ENCODE measurements around the gene FUT4.
"Not testable (repeated sequence)": the region's sequence is repeated elsewhere in the genome, so short reads cannot be mapped to it uniquely, and the experiment has no call there.

The FUT4 gene

DNA sequence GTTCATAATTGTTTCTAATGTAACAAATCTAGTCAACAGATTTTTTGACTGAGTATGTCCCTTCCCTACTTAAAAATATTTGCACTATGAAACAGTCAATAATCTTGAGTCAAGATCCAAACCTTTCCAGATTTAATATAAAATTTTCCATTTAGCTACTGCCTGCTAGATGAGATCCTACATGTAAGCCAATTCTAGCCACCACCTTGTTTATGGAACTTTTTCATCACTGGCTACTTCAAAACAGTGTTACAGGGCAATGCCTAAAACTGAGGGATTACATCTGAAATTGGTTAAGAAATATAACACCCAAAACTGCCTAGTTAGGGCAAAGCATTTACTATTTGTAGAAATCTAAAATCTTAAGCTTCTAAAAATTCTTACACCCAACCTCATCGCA is 10.5 kb upstream of the FUT4 start:
- no peak for DNase-seq (ENCODE audit: low spot score)

DNA sequence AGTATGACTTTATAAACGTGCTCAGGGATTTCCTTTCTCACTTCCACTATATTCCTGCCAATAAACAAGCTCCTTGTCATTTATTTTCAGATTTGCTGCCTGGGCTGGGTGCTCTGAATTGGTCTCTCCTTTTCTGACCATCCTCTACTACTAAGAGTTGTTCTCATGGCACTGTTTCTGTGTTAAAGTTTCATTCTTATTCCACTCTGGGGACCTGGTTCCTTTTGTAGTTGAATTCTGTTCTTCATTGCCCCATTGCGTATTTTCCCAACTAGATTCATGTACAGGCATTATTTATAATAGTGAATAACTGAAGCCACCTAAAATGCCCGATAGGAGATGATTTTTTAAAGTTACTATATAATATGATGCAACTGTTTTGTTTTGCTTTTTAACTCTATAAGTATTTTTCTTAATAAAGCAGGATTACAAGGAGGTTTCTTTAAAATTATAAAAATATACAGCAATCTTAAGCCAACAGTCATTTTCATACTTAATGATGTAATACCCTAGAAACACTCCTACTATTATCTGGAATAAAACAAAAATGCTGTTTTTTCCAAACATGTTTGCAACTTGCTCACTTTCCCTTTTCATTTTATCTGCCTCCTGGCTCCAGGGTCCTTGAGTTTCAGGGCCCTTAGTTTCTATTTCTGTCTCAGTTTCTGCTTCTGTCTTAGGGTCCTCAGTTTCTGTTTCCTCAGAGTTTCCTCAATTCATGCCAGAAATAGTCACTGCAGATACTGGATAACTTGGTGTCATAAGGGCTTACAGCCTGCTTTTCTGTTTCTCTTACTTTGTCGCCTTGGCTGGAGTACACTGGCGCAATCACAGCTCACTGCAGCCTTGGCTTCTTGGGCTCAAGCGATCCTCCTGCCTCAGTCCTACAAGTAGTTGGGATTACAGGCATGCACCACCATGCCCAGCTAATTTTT is 9.8 kb upstream of the FUT4 start:
- DNase-seq (ENCODE audit: low spot score) = no peak

- peak; percentile 89 for DNase-seq (ENCODE audit: low spot score)
Measured at GRCh38 chr11:94536386-94536785, 7.3 kb upstream of the FUT4 start.

- DNase-seq (ENCODE audit: low spot score) = peak; percentile 42
Measured at GRCh38 chr11:94537031-94537600, 6.6 kb upstream of the FUT4 start.

DNA sequence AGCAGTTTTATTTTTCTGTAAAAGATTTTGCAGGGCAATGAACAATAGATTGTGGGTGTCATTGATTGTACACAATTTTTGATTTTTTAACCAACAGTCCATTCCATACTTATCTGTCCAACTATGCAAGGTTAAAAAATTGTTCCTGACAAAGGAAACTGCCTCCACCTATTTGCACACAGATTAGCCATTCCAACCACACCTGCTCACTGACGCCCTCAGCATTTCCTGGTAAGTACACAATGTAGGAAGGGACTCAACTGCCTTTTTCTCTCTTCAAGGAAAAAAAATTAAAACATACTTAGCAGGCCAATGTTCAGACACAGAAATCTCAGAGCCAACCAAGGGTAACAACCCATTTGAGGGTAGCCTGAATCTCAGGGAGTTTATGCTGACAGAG is 4.3 kb upstream of the FUT4 start:
- peak; percentile 36 for DNase-seq (ENCODE audit: low spot score)

DNA sequence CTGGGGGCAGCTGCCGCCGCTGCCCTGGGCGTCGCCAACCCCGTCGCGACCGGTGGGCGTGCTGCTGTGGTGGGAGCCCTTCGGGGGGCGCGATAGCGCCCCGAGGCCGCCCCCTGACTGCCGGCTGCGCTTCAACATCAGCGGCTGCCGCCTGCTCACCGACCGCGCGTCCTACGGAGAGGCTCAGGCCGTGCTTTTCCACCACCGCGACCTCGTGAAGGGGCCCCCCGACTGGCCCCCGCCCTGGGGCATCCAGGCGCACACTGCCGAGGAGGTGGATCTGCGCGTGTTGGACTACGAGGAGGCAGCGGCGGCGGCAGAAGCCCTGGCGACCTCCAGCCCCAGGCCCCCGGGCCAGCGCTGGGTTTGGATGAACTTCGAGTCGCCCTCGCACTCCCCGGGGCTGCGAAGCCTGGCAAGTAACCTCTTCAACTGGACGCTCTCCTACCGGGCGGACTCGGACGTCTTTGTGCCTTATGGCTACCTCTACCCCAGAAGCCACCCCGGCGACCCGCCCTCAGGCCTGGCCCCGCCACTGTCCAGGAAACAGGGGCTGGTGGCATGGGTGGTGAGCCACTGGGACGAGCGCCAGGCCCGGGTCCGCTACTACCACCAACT is 1.0 kb downstream of the FUT4 start:
- DNase-seq (ENCODE audit: low spot score) = peak; percentile 33

DNA sequence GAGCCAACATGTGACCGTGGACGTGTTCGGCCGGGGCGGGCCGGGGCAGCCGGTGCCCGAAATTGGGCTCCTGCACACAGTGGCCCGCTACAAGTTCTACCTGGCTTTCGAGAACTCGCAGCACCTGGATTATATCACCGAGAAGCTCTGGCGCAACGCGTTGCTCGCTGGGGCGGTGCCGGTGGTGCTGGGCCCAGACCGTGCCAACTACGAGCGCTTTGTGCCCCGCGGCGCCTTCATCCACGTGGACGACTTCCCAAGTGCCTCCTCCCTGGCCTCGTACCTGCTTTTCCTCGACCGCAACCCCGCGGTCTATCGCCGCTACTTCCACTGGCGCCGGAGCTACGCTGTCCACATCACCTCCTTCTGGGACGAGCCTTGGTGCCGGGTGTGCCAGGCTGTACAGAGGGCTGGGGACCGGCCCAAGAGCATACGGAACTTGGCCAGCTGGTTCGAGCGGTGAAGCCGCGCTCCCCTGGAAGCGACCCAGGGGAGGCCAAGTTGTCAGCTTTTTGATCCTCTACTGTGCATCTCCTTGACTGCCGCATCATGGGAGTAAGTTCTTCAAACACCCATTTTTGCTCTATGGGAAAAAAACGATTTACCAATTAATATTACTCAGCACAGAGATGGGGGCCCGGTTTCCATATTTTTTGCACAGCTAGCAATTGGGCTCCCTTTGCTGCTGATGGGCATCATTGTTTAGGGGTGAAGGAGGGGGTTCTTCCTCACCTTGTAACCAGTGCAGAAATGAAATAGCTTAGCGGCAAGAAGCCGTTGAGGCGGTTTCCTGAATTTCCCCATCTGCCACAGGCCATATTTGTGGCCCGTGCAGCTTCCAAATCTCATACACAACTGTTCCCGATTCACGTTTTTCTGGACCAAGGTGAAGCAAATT is 1.8 kb downstream of the FUT4 start:
- peak; percentile 35 for DNase-seq (ENCODE audit: low spot score)

DNA sequence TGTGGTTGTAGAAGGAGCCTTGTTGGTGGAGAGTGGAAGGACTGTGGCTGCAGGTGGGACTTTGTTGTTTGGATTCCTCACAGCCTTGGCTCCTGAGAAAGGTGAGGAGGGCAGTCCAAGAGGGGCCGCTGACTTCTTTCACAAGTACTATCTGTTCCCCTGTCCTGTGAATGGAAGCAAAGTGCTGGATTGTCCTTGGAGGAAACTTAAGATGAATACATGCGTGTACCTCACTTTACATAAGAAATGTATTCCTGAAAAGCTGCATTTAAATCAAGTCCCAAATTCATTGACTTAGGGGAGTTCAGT is 2.4 kb downstream of the FUT4 start:
- no peak for DNase-seq (ENCODE audit: low spot score)

- DNase-seq (ENCODE audit: low spot score) = peak; percentile 38
Measured at GRCh38 chr11:94546886-94547285, 3.2 kb downstream of the FUT4 start.

DNA sequence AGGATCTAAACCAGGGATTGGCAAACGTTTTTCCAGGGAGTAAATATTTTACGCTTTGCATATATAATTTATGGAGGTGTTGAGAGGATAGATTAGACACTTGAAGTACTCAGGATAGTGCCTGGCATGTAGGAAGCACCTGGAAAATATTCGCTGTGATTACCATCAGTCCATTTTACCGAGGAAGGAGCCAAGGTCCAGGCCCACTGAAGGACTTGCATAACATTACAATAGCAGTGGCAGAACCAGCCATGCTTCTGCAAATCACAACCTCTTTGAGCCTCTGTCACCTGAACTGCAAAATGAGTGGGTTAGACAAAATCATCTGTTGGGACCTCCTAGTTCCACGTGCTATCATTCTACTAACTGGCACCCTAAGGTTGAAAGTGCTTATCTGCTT is 5.4 kb downstream of the FUT4 start:
- no peak for DNase-seq (ENCODE audit: low spot score)

GRCh38 chr11:94550513-94550912 is 6.8 kb downstream of the FUT4 start:
- DNase-seq (ENCODE audit: low spot score) = no peak

DNA sequence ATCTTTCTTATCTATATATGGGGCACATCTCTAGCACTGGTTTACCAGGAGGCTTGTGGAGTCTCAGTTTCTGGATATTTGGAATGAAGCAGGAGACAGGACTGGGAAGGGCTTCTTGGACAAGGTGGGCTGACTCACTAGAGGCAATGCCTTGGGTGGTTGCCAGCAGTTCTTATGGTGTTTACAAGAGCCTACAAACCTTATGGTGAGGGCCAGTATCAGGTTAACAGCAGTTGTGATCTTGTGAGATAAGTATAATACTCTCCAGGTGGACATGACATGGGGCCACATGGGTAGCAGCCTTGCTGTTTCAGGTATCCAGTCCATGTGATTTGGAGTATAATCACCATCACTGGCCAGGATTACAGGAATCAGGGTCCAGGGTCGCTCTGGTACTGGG is 10.2 kb downstream of the FUT4 start:
- DNase-seq (ENCODE audit: low spot score) = no peak

DNA sequence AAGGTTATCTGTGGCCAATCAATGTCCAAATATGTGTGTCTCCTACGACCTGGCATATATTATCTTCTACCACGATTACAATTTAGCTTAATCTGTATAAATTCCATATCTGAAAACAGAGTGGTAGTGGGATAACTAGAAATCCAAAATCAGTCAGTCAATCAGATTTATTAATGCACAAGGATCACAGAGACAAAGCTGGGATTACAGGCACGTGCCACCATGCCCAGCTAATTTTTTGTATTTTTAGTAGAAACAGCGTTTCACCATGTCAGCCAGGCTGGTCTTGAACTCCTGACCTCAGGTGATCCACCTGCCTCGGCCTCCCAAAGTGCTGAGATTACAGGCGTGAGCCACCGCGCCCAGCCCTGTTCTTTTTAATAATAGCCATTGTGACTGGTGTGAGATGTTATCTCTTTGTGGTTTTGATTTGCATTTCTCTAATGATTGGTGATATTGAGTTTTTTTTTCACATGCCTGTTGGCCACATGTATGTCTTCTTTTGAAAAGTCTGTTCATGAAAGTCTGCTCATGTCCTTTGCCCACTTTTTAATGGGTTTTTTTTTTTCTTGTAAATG is 12.1 kb downstream of the FUT4 start:
- DNase-seq (ENCODE audit: low spot score) = not testable (repeated sequence)

GRCh38 chr11:94557421-94557820 is 13.7 kb downstream of the FUT4 start:
- DNase-seq (ENCODE audit: low spot score) = no peak

DNA sequence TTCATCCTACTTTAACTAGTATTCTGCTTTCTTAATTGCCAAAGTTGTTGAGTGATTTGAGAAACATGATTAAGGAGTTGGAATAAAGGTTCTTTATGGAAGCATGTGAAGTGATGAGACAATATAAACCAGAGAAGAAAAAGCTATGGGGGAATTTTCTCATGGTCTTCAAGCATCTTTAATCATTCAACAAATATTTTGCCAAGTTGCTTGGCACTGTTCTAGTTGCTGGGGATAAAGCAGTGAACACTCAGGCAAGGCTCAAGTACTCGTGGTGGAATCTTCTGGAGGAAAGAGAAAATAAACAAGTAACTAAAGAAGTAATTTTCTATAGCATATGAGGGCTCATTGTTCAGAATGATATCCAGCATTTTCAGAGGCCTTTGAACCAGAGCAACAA is 14.3 kb downstream of the FUT4 start:
- DNase-seq (ENCODE audit: low spot score) = no peak

DNA sequence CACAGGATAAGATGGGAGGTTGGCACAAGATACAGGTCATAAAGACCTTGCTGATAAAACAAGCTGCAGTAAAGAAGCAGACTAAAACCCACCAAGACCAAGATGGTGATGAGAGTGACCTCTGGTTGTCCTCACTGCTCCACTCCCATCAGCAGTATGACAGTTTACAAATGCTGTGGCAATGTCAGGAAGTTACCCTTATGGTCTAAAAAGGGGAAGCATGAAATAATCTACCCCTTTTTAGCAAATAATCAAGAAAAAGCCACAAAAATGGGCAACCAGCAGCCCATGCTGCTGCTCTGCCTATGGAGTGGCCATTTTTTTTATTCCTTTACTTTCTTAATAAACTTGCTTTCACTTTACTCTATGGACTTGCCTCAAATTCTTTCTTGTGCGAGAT is 14.7 kb downstream of the FUT4 start:
- DNase-seq (ENCODE audit: low spot score) = no peak

DNA sequence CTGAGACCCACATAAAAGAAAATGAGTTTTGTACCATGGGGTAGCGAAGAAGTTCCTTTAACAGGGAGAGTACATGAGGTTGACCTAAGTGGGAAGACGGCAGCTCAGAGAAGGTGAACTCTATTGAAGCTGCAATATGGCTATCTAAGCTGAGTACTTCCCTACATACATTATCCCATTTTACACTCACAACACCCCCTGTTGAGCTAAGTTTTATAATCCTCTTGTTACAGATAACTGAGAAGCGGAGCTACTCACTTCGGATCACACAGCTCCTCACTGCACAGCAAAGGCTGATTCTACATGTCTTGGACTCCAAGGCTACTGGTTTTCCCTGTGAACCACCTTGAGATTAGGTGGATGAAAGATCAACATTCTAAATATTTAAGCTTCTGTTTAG is 15.2 kb downstream of the FUT4 start:
- no peak for DNase-seq (ENCODE audit: low spot score)

DNA sequence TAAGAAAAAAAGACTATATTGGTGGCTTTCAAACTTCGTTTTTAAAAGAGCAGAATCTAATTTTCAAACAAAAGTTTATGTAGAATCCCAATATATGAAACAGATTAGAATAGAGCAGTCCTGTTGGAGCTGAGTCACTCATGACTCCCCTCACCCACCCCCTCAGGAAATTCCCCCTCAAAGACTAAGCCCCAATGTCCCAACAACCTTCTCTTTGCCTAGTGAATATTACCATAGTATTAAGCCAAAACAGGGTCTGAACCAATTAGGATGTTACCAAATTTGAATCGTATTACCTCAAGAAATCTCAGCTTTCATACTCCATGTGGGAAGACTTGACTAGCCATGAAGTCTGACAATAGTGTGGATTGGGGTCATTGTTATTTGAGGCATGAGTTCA is 15.6 kb downstream of the FUT4 start:
- DNase-seq (ENCODE audit: low spot score) = no peak

GRCh38 chr11:94560834-94561233 is 17.1 kb downstream of the FUT4 start:
- no peak for DNase-seq (ENCODE audit: low spot score)

- DNase-seq (ENCODE audit: low spot score) = peak; percentile 30
Measured at GRCh38 chr11:94563176-94563847, 19.6 kb downstream of the FUT4 start.

DNA sequence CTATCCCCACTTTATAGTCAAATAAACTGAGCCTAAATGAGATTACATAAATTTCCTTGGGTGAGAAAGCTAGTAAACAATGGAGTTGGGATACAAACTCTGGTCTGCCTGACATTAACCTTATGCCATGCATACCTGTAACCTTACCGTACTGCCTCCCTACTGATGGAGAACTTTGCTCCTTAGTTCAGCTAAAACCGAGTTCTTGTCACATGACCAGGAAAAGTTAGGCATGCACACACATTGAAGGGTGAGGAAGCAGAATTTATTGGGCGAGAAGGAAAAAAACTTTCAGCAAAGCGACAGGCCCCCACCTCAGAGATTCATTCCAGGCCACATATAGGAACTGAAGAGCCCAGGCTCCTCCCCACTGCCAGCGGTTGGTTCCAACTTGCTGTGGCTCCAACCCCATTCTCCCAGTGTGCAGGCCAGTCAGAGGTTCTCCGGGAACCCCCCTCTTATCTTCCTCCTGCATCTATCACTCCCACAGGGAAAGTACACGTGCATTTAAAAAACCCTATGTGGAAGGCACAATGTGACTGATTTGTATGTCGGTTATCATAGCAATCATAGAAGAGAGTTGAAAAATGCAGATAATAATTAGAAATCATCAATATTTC is 20.2 kb downstream of the FUT4 start:
- DNase-seq (ENCODE audit: low spot score) = no peak
